ENCODE results near the gene SFTA2.

DNA sequence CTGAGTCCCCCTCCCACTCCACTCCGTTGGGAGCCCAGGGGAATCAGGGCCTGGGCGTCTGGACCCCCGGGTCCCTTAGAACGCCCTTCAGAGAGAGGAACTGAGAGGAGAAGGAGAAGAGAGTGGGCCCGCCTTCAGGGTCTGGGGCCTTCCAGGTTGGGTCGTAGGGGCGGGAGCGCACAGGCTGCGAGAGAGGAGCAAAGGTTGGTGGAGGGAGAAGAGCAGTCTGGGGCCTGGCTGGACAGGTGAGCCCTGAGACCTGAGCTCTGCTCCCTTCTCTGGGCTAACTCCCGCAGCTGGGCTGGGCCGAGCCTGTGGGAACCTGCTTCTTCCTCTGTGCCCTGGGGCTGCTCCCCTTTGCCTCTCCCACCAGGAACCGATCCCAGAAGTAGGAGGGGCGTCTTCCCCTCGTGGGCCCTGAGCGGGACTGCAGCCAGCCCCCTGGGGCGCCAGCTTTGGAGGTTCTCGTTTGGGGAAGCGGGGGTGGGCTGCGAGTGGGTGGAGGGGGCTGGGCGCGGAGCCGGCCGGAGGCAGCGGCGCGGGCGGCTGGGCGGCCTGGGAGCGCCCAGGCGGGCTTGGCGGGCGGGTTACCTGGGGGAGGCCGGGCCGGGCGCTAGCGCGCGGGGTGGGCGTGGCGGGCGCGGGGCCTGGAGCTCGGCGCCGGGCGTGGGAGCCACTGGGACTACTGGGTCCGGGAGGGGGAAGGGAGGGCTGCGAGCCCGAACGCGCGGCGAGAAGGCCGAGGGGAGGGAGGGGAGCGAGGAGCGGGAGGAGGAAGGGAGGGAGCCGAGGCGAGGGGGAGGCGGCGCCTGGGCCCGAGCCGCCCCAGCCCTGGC lies 48.1 kb downstream of the SFTA2 start, which contains the start of gene DDR1:
- TF ChIP-seq EZH2phosphoT487 (IDR thresholded peaks at IDR 0.05; ENCODE audit: borderline replicate concordance, low read depth, low read length): no peak
- TF ChIP-seq, protein P1, sequence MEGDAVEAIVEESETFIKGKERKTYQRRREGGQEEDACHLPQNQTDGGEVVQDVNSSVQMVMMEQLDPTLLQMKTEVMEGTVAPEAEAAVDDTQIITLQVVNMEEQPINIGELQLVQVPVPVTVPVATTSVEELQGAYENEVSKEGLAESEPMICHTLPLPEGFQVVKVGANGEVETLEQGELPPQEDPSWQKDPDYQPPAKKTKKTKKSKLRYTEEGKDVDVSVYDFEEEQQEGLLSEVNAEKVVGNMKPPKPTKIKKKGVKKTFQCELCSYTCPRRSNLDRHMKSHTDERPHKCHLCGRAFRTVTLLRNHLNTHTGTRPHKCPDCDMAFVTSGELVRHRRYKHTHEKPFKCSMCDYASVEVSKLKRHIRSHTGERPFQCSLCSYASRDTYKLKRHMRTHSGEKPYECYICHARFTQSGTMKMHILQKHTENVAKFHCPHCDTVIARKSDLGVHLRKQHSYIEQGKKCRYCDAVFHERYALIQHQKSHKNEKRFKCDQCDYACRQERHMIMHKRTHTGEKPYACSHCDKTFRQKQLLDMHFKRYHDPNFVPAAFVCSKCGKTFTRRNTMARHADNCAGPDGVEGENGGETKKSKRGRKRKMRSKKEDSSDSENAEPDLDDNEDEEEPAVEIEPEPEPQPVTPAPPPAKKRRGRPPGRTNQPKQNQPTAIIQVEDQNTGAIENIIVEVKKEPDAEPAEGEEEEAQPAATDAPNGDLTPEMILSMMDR (conservative IDR thresholded peaks at IDR 0.05; ENCODE audit: low read length): no peak

Data from OCI-LY7 (cell line).